ENCODE measurements around the gene SERPINB10. TPM values are rescaled to one million over a fixed set of nuclear protein-coding genes. Genes with fewer than 3 reads are reported as not detected.
"Not testable (repeated sequence)": the region's sequence is repeated elsewhere in the genome, so short reads cannot be mapped to it uniquely, and the experiment has no call there.

SERPINB10 gene
- total RNA-seq, 1 donor: not detected

DNA sequence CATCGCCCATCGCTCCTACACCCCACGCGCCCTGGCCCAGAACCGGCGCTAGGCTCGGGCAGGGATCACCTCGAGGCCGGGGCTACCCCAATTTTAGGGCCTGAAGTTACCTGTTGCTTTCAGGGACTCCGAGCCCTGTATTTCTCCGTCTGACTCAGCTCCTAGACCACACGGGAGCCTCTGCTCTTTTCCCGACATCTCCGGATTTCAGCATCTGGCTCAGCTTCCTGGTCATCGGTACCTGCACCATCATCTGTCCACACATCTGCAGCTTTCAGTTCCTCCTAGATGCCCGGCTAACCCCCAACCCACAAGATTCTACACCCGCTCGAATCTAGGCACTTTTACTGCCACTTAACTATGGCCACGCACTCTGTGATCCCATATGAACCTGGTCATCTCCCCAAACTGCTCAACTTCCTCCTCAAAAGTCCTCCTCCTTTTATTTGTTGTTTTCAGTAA is 29.2 kb downstream of the SERPINB10 start:
- H3K4me3 ChIP-seq (ENCODE audit: low read depth, low read length): peak overlapping the region; percentile 73
- no peak for DNase-seq (ENCODE audit: low read depth)
- TF ChIP-seq, protein P1, sequence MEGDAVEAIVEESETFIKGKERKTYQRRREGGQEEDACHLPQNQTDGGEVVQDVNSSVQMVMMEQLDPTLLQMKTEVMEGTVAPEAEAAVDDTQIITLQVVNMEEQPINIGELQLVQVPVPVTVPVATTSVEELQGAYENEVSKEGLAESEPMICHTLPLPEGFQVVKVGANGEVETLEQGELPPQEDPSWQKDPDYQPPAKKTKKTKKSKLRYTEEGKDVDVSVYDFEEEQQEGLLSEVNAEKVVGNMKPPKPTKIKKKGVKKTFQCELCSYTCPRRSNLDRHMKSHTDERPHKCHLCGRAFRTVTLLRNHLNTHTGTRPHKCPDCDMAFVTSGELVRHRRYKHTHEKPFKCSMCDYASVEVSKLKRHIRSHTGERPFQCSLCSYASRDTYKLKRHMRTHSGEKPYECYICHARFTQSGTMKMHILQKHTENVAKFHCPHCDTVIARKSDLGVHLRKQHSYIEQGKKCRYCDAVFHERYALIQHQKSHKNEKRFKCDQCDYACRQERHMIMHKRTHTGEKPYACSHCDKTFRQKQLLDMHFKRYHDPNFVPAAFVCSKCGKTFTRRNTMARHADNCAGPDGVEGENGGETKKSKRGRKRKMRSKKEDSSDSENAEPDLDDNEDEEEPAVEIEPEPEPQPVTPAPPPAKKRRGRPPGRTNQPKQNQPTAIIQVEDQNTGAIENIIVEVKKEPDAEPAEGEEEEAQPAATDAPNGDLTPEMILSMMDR (IDR thresholded peaks at IDR 0.05; ENCODE audit: insufficient read depth, low read length): no peak

DNA sequence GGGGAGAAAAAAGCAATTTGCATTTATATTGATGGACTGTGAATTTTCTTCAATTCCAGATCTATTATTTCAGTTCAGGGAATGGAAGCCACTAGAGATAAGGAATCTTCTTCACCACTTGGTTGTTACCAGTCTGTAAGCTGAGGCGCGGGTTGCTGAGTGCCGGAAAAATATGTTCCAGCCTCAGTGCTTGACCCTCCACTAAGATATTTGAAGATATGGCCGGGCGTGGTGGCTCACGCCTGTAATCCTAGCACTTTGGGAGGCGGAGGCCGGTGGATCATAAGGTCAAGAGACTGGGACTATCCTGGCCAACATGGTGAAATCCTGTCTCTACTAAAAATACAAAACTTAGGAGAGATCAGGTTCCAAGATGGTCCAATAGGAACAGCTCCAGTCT is 32.2 kb downstream of the SERPINB10 start:
- DNase-seq (ENCODE audit: low read depth): no peak
- H3K4me3 ChIP-seq (ENCODE audit: low read depth, low read length): no peak overlapping the region
- TF ChIP-seq, protein P1 (IDR thresholded peaks at IDR 0.05; ENCODE audit: insufficient read depth, low read length): no peak

DNA sequence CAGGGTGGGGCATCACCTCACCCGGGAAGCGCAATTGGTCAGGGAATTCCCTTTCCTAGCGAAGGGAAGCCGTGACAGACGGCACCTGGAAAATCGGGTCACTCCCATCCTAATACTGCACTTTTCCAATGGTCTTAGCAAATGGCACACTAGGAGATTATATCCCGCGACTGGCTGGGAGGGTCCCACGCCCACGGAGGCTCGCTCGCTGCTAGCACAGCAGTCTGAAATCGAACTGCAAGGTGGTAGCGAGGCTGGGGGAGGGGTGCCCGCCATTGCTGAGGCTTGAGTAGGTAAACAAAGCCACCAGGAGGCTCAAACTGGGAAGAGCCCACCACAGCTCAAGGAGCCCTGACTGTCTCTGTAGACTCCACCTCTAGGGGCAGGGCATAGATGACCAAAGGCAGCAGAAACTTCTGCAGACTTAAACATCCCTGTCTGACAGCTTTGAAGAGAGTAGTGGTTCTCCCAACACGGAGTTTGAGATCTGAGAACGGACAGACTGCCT is 32.8 kb downstream of the SERPINB10 start:
- DNase-seq (ENCODE audit: low read depth); H3K4me3 ChIP-seq (ENCODE audit: low read depth, low read length): not testable (repeated sequence)

DNA sequence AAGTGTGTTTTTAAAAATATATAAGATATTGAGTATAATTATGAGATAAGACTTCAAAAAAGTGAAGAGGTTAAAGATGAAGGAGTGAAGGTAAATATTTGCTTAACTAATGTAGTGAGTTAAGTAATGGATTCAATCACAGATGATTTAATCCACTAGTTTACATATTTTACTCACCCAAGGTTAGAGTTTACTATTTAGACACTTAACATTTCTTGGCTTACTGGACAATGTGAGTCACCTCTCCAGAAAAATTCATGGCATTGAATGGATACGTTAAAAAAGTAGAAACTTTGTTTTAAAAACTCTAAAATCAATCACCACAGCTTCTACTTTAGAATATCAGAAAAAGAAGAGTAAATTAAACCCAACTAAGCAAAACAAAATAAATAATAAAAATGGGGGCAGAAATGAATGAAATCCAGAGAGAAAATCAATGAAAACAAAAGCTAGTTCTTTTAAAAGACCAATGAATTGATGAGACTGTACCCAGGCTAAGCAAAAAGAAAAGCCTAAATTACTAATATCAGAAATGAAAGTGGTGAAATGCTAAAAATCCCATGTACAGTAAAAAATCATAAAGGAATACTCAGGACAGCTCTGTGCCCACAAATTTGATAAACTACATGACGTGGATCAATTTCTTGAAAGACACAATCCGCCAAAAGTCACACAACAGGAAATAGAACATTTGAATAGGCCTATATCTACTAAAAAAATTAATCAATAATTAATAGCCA is 39.5 kb downstream of the SERPINB10 start:
- no peak for DNase-seq (ENCODE audit: low read depth)

DNA sequence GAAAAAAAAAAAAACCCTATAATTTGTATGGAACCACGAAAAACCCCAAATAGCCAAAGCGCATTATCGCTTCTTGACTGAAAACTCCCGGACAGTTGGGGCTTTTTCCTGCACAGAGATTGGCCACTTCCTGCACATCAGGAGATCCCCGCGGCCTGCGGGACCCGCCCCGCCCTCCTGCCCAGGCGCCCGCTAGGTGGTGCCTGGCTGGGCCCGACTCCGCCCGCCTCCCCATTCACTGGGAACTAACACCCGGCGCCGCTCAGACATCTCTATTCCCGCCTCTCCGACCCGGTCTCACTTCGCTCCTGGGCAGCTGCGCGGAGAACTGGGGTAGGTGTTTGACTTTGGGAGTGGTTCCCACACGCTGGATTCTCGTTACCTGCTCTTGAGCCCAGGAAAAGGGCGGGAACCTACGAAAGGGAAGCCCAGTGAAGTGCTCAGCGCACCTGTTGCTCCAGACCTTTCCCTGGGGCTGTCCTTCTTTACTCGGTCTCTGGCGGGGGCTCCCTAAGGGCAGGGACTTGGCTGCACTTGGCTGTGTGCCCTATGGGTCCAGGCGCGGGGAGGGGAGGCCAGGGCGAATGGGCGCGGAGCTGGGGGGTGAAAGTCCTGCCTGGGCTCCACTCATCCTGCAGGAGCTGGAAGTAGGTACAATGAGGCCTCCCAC is 41.4 kb downstream of the SERPINB10 start, which contains the start of gene HMSD:
TSS of gene HMSD (plus strand) at position 234 of the 670 bp plus-strand sequence. CDS start 4,155 bp downstream, outside the sequence.
- TF ChIP-seq, protein P1 (IDR thresholded peaks at IDR 0.05; ENCODE audit: insufficient read depth, low read length): peak; percentile 52
- peak; percentile 16 for DNase-seq (ENCODE audit: low read depth)

More for the DNA sequence above, 39.5 kb downstream of the SERPINB10 start:
- TF ChIP-seq, protein P1 (IDR thresholded peaks at IDR 0.05; ENCODE audit: insufficient read depth, low read length): no peak
- no peak overlapping the region for H3K4me3 ChIP-seq (ENCODE audit: low read depth, low read length)

DNA sequence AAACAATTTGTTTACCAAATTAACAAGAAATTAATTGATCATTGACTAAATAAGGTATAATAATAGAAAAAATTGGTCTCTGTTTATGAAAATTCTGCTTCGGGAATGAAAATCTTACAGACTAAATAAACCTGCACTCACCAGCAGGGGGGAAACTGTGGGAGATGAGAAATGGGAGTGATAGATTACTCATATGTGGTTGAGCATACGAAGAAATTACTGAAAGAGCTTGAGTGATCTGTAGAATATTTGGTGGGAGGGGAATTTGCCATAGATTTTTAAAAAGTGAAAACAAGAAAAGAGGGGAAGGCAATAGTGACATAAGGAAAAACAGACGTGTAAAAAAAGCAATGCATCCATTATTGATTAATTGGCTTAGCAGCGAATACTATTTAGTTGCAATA is 43.5 kb downstream of the SERPINB10 start:
- no peak for DNase-seq (ENCODE audit: low read depth)

More for the DNA sequence above, 41.4 kb downstream of the SERPINB10 start, which contains the start of gene HMSD:
- H3K4me3 ChIP-seq (ENCODE audit: low read depth, low read length): peak within 1 kb of the TSS; percentile 55

More for the DNA sequence above, 43.5 kb downstream of the SERPINB10 start:
- TF ChIP-seq, protein P1 (IDR thresholded peaks at IDR 0.05; ENCODE audit: insufficient read depth, low read length): peak; percentile 45
- no peak overlapping the region for H3K4me3 ChIP-seq (ENCODE audit: low read depth, low read length)
